Measurements from ENCODE around the gene POU2AF2.
"Not testable (repeated sequence)": the region's sequence is repeated elsewhere in the genome, so short reads cannot be mapped to it uniquely, and the experiment has no call there.

Gene POU2AF2

DNA sequence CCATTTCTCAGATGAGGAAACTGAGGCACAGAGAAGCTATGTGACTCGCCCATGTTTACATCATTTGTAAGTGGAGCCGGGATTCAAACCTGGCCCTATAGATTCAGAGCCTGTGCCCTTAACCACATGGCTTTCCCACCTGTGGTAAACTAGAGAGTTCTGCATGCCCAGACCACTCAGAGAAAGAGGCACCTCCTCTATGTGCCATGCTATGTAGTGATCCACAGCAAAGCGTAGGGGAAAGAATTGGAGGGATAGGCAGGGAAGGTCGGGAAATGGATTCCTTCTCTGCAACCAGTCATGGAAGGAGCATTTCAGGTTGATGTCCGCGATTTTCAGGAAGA lies 15.4 kb upstream of the POU2AF2 start:
- Mint-ChIP-seq H3K4me1 (peaks cover 29 to 43% of the 10 kb centered on the region in 2 donors), H3K27me3 (peaks cover 0 to 10% of the 10 kb centered on the region in 2 donors), H3K4me3 (peak overlapping the region in 1 of 2 donors; percentile 38), H3K9me3 (peaks cover 2 to 3% of the 10 kb centered on the region in 2 donors), H3K27ac (no peak overlapping the region), H3K36me3 (peaks cover 0 to 3% of the 10 kb centered on the region in 2 donors)
- ATAC-seq (replicated peaks) (peak; percentile 64 to 66), DNase-seq (no peak)

DNA sequence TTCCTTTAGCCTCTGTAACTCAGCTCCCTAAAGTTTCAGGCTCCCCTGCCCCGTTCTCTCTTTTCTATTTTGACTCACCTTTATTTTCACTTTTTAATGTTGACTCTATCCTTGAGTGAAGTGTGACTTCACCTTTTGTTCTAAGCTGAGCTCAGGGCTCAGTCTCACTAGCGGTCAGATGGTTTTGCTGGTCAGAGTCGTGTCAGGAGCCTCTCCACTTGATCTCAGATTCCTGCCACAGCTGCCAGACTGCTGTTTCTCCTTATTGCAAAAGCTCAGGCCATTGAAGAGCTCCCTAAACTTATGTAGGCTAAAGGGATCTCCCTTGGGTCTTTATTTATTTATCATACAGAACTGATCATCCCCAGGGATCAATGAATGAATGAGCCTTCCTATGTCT lies 13.7 kb upstream of the POU2AF2 start:
- Mint-ChIP-seq H3K4me1 (peaks cover 28 to 41% of the 10 kb centered on the region in 2 donors), H3K27me3 (peaks cover 0 to 10% of the 10 kb centered on the region in 2 donors), H3K36me3 (peaks cover 0 to 3% of the 10 kb centered on the region in 2 donors), H3K9me3 (no peaks in the 10 kb centered on the region), H3K4me3 (no peak overlapping the region), H3K27ac (no peak overlapping the region)
- DNase-seq (no peak), ATAC-seq (replicated peaks) (no peak)

- Mint-ChIP-seq H3K27ac (no peak overlapping the region), H3K36me3 (no peaks in the 10 kb centered on the region), H3K27me3 (peaks cover 5 to 18% of the 10 kb centered on the region in 2 donors), H3K4me3 (no peak overlapping the region), H3K4me1 (peaks cover 5 to 6% of the 10 kb centered on the region in 2 donors), H3K9me3 (no peaks in the 10 kb centered on the region)
- ATAC-seq (replicated peaks): no peak
- no peak for DNase-seq
Measured at GRCh38 chr11:111236383-111236782, 9.1 kb upstream of the POU2AF2 start.

DNA sequence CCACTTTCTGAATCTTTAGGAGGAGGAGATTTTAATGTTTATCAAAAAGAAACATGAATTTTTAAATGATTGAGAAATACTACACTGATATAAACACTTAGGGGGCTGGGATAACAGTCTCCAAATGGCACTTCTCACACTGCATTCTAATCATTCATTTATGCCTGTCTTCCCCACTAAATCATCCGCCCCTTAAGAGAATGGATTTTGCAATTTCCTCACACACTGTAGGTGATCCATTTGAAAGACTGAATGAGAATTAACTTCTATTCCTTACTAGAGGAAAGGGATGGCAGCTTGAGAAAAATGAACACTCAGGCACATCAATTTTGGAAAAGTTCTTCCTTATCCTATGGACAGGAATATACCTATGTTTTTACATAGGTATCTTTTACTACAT lies 7.6 kb upstream of the POU2AF2 start:
- no peak overlapping the region for H3K4me3 Mint-ChIP-seq
- no peak for DNase-seq
- H3K4me1 Mint-ChIP-seq: no peaks in the 10 kb centered on the region
- H3K36me3 Mint-ChIP-seq: no peaks in the 10 kb centered on the region
- peaks cover 10 to 30% of the 10 kb centered on the region in 2 donors for H3K27me3 Mint-ChIP-seq
- no peak overlapping the region for H3K27ac Mint-ChIP-seq
- no peaks in the 10 kb centered on the region for H3K9me3 Mint-ChIP-seq
- no peak for ATAC-seq (replicated peaks)

- Mint-ChIP-seq H3K27me3 (peaks cover 17 to 27% of the 10 kb centered on the region in 2 donors), H3K9me3 (no peaks in the 10 kb centered on the region), H3K4me3 (no peak overlapping the region), H3K36me3 (no peaks in the 10 kb centered on the region), H3K27ac (no peak overlapping the region), H3K4me1 (no peaks in the 10 kb centered on the region)
- ATAC-seq (replicated peaks) (no peak), DNase-seq (no peak)
Measured at GRCh38 chr11:111246956-111247355, 1.4 kb downstream of the POU2AF2 start.

DNA sequence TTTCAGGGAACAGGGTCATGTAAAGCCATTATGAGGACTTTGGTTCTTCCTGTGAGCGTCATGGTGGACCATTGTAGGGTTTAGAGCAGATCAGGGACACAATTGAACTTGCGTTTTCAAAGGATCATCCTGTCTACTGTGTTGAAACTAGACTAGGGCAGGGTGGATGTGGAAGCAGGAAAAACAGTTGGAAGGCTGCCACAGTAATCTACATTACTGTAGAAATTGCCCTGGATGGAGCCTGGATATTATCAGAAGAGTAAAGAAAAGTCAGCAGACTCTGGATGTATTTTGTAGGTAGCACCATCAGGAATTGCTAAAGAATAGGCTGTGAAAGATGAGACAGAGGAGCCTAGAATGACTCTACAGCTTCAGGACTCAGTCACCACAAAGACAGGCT lies 5.4 kb downstream of the POU2AF2 start:
- Mint-ChIP-seq H3K9me3 (no peaks in the 10 kb centered on the region), H3K27ac (no peak overlapping the region), H3K36me3 (no peaks in the 10 kb centered on the region), H3K4me1 (no peaks in the 10 kb centered on the region), H3K27me3 (peaks cover 5 to 16% of the 10 kb centered on the region in 2 donors), H3K4me3 (no peak overlapping the region)
- no peak for ATAC-seq (replicated peaks)
- no peak for DNase-seq

- Mint-ChIP-seq H3K27me3 (peaks cover 0 to 16% of the 10 kb centered on the region in 2 donors), H3K36me3 (no peaks in the 10 kb centered on the region), H3K4me3 (no peak overlapping the region), H3K4me1 (no peaks in the 10 kb centered on the region), H3K27ac (no peak overlapping the region), H3K9me3 (no peaks in the 10 kb centered on the region)
- no peak for ATAC-seq (replicated peaks)
- no peak for DNase-seq
Measured at GRCh38 chr11:111253131-111253530, 7.6 kb downstream of the POU2AF2 start.

- Mint-ChIP-seq H3K27ac (no peak overlapping the region), H3K4me3 (no peak overlapping the region), H3K27me3 (peaks cover 0 to 16% of the 10 kb centered on the region in 2 donors), H3K4me1 (no peaks in the 10 kb centered on the region), H3K36me3 (no peaks in the 10 kb centered on the region), H3K9me3 (no peaks in the 10 kb centered on the region)
- DNase-seq (no peak), ATAC-seq (replicated peaks) (no peak)
Measured at GRCh38 chr11:111253630-111254029, 8.1 kb downstream of the POU2AF2 start.

DNA sequence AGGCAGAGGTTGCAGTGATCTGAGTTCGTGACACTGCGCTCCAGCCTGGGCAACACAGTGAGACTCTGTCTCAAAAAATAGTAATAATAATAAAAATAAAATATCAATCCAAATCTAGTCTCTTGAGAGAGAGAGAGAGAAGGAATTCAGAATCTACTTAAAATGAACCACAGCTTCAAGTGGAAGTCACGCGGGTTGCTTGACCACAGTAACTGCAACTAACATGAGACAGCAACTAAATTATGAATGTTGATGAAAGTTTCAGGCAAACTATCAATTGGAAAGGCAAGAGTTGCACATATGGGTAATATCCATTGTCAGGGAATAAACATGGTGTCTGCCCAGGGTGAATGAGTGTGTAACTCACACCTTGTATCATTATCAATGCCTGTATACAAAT lies 12.5 kb downstream of the POU2AF2 start:
- H3K27ac Mint-ChIP-seq: no peak overlapping the region
- no peak for DNase-seq
- no peaks in the 10 kb centered on the region for H3K36me3 Mint-ChIP-seq
- no peak overlapping the region for H3K4me3 Mint-ChIP-seq
- H3K4me1 Mint-ChIP-seq: no peaks in the 10 kb centered on the region
- no peaks in the 10 kb centered on the region for H3K9me3 Mint-ChIP-seq
- peaks cover 0 to 4% of the 10 kb centered on the region in 2 donors for H3K27me3 Mint-ChIP-seq
- ATAC-seq (replicated peaks): no peak

- Mint-ChIP-seq H3K4me3 (no peak overlapping the region), H3K4me1 (no peaks in the 10 kb centered on the region), H3K9me3 (no peaks in the 10 kb centered on the region), H3K36me3 (no peaks in the 10 kb centered on the region), H3K27ac (no peak overlapping the region), H3K27me3 (peaks cover 0 to 4% of the 10 kb centered on the region in 2 donors)
- ATAC-seq (replicated peaks): no peak
- DNase-seq: no peak
Measured at GRCh38 chr11:111259896-111260295, 14.4 kb downstream of the POU2AF2 start.

DNA sequence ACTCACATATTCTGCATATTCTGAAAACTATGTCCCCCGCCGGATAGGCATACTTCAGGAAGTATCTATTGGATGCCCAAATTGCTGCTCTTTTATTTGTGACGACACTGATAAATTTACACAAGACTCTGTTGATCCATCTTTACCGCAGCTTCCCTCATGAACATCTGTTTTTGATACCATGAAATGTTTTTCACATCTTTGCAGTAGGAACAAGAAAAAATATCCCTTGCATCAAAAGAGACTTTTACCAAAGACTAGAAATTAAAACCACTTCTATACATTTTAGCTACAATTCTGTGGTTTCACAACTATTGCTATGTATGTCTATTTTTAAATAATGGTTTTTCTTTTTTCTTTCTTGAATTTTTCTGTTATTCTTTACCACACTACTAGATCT lies 15.3 kb downstream of the POU2AF2 start:
- H3K27me3 Mint-ChIP-seq: peaks cover 0 to 4% of the 10 kb centered on the region in 2 donors
- ATAC-seq (replicated peaks) (no peak), DNase-seq (no peak)
- no peak overlapping the region for H3K27ac Mint-ChIP-seq
- H3K4me3 Mint-ChIP-seq: no peak overlapping the region
- H3K4me1 Mint-ChIP-seq: no peaks in the 10 kb centered on the region
- no peaks in the 10 kb centered on the region for H3K36me3 Mint-ChIP-seq
- no peaks in the 10 kb centered on the region for H3K9me3 Mint-ChIP-seq

DNA sequence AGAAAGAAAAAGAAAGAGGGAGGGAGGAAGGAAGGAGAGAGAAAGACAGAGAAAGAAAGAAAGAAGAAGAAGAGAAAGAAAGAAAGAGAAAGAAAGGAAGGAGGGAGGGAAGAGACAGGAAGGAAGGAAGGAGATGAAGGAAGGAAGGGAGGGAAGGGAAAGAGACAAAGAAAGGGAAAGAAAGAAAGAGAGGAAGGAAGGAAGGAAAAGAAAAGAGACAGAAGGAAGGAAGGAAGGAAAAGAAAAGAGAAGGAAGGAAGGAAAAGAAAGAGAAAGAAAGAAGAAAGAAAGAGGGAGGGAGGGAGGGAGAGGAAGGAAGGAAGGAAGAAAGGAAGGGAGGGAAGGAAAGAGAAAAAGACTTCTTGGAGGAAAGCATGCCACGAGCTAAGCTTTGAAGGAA lies 19.1 kb downstream of the POU2AF2 start:
- Mint-ChIP-seq H3K27me3 (peaks cover 0 to 4% of the 10 kb centered on the region in 2 donors), H3K36me3 (no peaks in the 10 kb centered on the region)

DNA sequence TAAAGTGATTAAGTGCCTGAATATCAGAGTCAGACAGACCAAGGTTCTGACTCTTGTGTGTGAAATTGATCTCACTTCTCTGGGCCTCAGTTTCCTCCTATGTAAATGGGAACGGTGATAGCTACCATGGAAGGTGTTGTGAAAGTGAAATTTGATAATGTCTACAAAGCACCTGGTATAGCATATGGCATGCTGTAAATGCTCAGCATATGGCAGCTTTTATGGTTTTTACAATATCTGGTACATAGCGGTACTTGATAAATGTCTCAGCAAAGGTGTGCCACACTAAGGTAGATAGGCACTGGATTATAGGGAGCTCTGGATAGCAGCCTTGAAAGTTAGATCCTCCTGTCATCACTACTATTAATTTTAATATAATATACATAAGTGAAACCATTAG lies 19.9 kb downstream of the POU2AF2 start:
- no peak overlapping the region for H3K27ac Mint-ChIP-seq
- no peaks in the 10 kb centered on the region for H3K4me1 Mint-ChIP-seq
- peaks cover 0 to 4% of the 10 kb centered on the region in 2 donors for H3K27me3 Mint-ChIP-seq
- H3K4me3 Mint-ChIP-seq: no peak overlapping the region
- H3K36me3 Mint-ChIP-seq: no peaks in the 10 kb centered on the region
- no peak for ATAC-seq (replicated peaks)
- no peaks in the 10 kb centered on the region for H3K9me3 Mint-ChIP-seq
- no peak for DNase-seq

More for the DNA sequence above, 19.1 kb downstream of the POU2AF2 start:
- Mint-ChIP-seq H3K4me1 (no peaks in the 10 kb centered on the region), H3K27ac (no peak overlapping the region), H3K4me3 (no peak overlapping the region), H3K9me3 (no peaks in the 10 kb centered on the region)
- DNase-seq (no peak), ATAC-seq (replicated peaks) (no peak)

DNA sequence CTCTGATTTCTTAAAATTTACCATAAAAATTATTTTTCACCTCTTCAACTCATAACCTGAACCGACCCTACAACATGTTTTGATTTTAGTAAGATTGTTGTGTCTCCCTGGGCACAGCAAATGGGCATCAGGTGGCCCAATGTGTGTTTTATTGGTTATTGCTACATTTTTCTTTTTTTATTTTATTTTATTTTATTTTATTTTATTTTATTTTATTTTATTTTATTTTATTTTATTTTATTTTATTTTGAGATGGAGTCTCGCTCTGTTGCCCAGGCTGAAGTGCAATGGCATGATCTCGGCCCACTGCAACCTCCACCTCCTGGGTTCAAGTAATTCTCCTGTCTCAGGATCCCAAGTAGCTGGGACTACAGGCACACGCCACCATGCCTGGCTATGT lies 22.8 kb downstream of the POU2AF2 start:
- not testable (repeated sequence) for H3K9me3 Mint-ChIP-seq; H3K27ac Mint-ChIP-seq; H3K27me3 Mint-ChIP-seq; H3K4me1 Mint-ChIP-seq; ATAC-seq (replicated peaks); H3K36me3 Mint-ChIP-seq; DNase-seq; H3K4me3 Mint-ChIP-seq

- no peak overlapping the region for H3K27ac Mint-ChIP-seq
- ATAC-seq (replicated peaks) (no peak), DNase-seq (no peak)
- H3K36me3 Mint-ChIP-seq: no peaks in the 10 kb centered on the region
- peaks cover 0 to 10% of the 10 kb centered on the region in 2 donors for H3K27me3 Mint-ChIP-seq
- no peak overlapping the region for H3K4me3 Mint-ChIP-seq
- no peaks in the 10 kb centered on the region for H3K9me3 Mint-ChIP-seq
- H3K4me1 Mint-ChIP-seq: peaks cover 5 to 7% of the 10 kb centered on the region in 2 donors
Measured at GRCh38 chr11:111269146-111269868, 23.8 kb downstream of the POU2AF2 start.
